Endothelial cell of umbilical vein (primary cell): ENCODE measurements around the gene BNIPL. TPM values are rescaled to one million over a fixed set of nuclear protein-coding genes. Genes with fewer than 3 reads are reported as not detected.

ENCODE experiments used
- BruUV-seq: library from RNA; stranded (reverse); fragments of 400-500 nt; replicated peaks from 2 replicates; lab custom pipeline; 2021; lab: Mats Ljungman, UMichigan
- CTCF ChIA-PET: fragments of 300-600, 350-600 bp; sonication (Branson Sonifier 250); formaldehyde crosslinking; loops from one replicate; lab custom pipeline; 2021; ENCODE audit warnings: antibody characterized with exemption, inconsistent platforms; lab: Charles Lee
- POLR2A ChIA-PET: fragments of 300-600, 350-600 bp; sonication (Branson Sonifier 250); formaldehyde crosslinking; loops from one replicate; lab custom pipeline; 2021; ENCODE audit warnings: antibody characterized with exemption, inconsistent platforms; lab: Charles Lee
- DNase-seq: peaks from one replicate; pipeline ENCODE4 v3.0.0-alpha.2; 2011; ENCODE audit warnings: low read depth, low spot score
- FAIRE-seq: peaks from 2 replicates; lab custom pipeline; 2011; peaks lifted over from hg19 to GRCh38; lab: Jason Lieb, UNC
- H2AFZ ChIP-seq: 2 replicates; pipeline ENCODE4 v1.6.0; 2012; ENCODE audit warnings: low read depth, low read length, control low read depth, inconsistent platforms
- H3K27ac ChIP-seq: 2 replicates; pipeline ENCODE4 v1.5.1; 2011; ENCODE audit warnings: low read depth, mild to moderate bottlenecking, control low read depth, low read length, moderate library complexity; ENCODE audit not compliant: insufficient read depth
- H3K27me3 ChIP-seq, 2 experiments: 2 replicates each; pipeline versions ENCODE4 v1.6.0 to v1.6.1; 2011; ENCODE audit warnings: low read length in 2 of 2, mixed read lengths in 1 of 2; ENCODE audit not compliant: control insufficient read depth in 2 of 2, insufficient read depth in 2 of 2
- H3K36me3 ChIP-seq, 2 experiments: 2 replicates in 1 of 2; 3 replicates in 1 of 2; pipeline ENCODE4 v1.5.1; 2011; ENCODE audit warnings: low read length in 2 of 2, mild to moderate bottlenecking in 1 of 2, moderate library complexity in 1 of 2; ENCODE audit not compliant: control insufficient read depth in 2 of 2, insufficient read depth in 2 of 2; ENCODE audit errors: extremely low read depth in 1 of 2
- H3K4me1 ChIP-seq: 3 replicates; pipeline ENCODE4 v1.5.1; 2011; ENCODE audit warnings: mild to moderate bottlenecking, low read length; ENCODE audit not compliant: control insufficient read depth, insufficient read depth; ENCODE audit errors: extremely low read depth
- H3K4me2 ChIP-seq: 2 replicates; pipeline ENCODE4 v1.6.1; 2011; ENCODE audit warnings: low read length, control low read depth, mixed read lengths; ENCODE audit not compliant: insufficient read depth
- H3K4me3 ChIP-seq, 3 experiments: fragments of 200-600 bp in 1 of 3; sonication (generic), shearing (Covaris generic) in 1 of 3; replicated peaks in 1 of 3; 2 replicates each; pipeline ENCODE4 v1.5.1; 2011 to 2016; ENCODE audit warnings: control low read depth in 3 of 3, low read length in 3 of 3, mild to moderate bottlenecking in 2 of 3, inconsistent platforms in 1 of 3, low read depth in 1 of 3, moderate library complexity in 1 of 3; ENCODE audit not compliant: insufficient read depth in 1 of 3
- H3K79me2 ChIP-seq: 2 replicates; pipeline ENCODE4 v1.6.0; 2012; ENCODE audit warnings: low read length, inconsistent platforms; ENCODE audit not compliant: control insufficient read depth, insufficient read depth
- H3K9ac ChIP-seq: replicated peaks from 2 replicates; pipeline ENCODE3; 2011; ENCODE audit warnings: low read length, control low read depth; ENCODE audit not compliant: insufficient read depth; ENCODE audit errors: extremely low read depth
- H3K9me1 ChIP-seq: replicated peaks from 3 replicates; pipeline ENCODE4 v1.6.0; 2011; ENCODE audit warnings: mild to moderate bottlenecking, low read length; ENCODE audit not compliant: control insufficient read depth, insufficient read depth; ENCODE audit errors: extremely low read depth
- H3K9me3 ChIP-seq: replicated peaks from 2 replicates; pipeline ENCODE4 v1.5.1; 2012; ENCODE audit warnings: low read length, inconsistent platforms; ENCODE audit not compliant: control insufficient read depth, insufficient read depth
- H4K20me1 ChIP-seq: replicated peaks from 2 replicates; pipeline ENCODE3; 2011; ENCODE audit warnings: mild to moderate bottlenecking, low read length; ENCODE audit not compliant: control insufficient read depth, insufficient read depth; ENCODE audit errors: extremely low read depth
- EZH2 ChIP-seq: IDR thresholded peaks from 2 replicates; pipeline ENCODE4 v1.6.1; 2012; ENCODE audit warnings: borderline replicate concordance, low read depth, mild to moderate bottlenecking, moderate library complexity, low read length, inconsistent platforms; ENCODE audit not compliant: severe bottlenecking
- GATA2 ChIP-seq: IDR thresholded peaks from 2 replicates; pipeline ENCODE4 v1.7.0; 2011; ENCODE audit warnings: low read depth, mild to moderate bottlenecking, moderate library complexity, mixed read lengths, low read length; ENCODE audit not compliant: insufficient read length, insufficient read depth
- JUN ChIP-seq: IDR thresholded peaks from 2 replicates; pipeline ENCODE4 v1.6.1; 2011; ENCODE audit warnings: borderline replicate concordance, low read depth; ENCODE audit not compliant: insufficient read length, insufficient read depth
- MYC ChIP-seq: IDR thresholded peaks from one replicate; pipeline ENCODE4 v1.6.1; 2011; ENCODE audit warnings: mild to moderate bottlenecking, low read depth, low read length
- POLR2A ChIP-seq: IDR thresholded peaks from 2 replicates; pipeline ENCODE4 v1.6.1; 2012; ENCODE audit warnings: low read depth, mild to moderate bottlenecking, control low read depth, low read length
- POLR2AphosphoS5 ChIP-seq: IDR thresholded peaks from 2 replicates; pipeline ENCODE4 v1.6.1; 2012; ENCODE audit warnings: low read depth, mild to moderate bottlenecking, control low read depth, low read length, moderate library complexity; ENCODE audit not compliant: insufficient read depth
- dilution Hi-C: fragments of 300-500 bp; cut with MboI; formaldehyde crosslinking; loops from one replicate; pipeline ENCODE4 v1.15.0; 2019; ENCODE audit warnings: low sequenced_read_pairs; ENCODE audit not compliant: extremely low pct_ligation_motif_present
- intact Hi-C: fragments of 100-400 bp; cut with micrococcal nuclease; formaldehyde crosslinking; loops from one replicate; pipeline ENCODE4 v1.10.0; 2022
- polyA plus RNA-seq, 4 experiments: library from polyadenylated mRNA; depleted of rRNA in 3 of 4; stranded (reverse) in 3 of 4; unstranded in 1 of 4; fragments of >200 nt; gene quantifications; 2 replicates each; pipeline versions ENCODE4 v1.2.1 to v1.2.3, GENCODE V29; 2011 to 2012; ENCODE audit warnings: missing spikeins in 1 of 4
- total RNA-seq: library from RNA; stranded (reverse); gene quantifications from 2 replicates; pipeline ENCODE4 v1.2.3, GENCODE V29; 2021
- TF ChIP-seq, protein P1 (sequence below): IDR thresholded peaks from 2 replicates; pipeline ENCODE4 v1.6.1; 2011; ENCODE audit not compliant: insufficient read depth, insufficient read length
- TF ChIP-seq, protein P2 (sequence below), 2 donors: IDR thresholded peaks; 1 replicate in 1 of 2; 2 replicates in 1 of 2; pipeline ENCODE4 v1.5.1; 2011; ENCODE audit warnings: low read length in 2 of 2, mild to moderate bottlenecking in 2 of 2, moderate library complexity in 2 of 2, control low read depth in 1 of 2, inconsistent platforms in 1 of 2, low read depth in 1 of 2; ENCODE audit not compliant: insufficient read depth in 1 of 2; ENCODE audit errors: extremely low read depth in 1 of 2

Gene BNIPL
- total and polyA plus RNA-seq, 2 donors (not counting 3 experiments of a cell fraction or from before 2014, with no cell fraction given): 0.26 to 0.42 TPM

DNA sequence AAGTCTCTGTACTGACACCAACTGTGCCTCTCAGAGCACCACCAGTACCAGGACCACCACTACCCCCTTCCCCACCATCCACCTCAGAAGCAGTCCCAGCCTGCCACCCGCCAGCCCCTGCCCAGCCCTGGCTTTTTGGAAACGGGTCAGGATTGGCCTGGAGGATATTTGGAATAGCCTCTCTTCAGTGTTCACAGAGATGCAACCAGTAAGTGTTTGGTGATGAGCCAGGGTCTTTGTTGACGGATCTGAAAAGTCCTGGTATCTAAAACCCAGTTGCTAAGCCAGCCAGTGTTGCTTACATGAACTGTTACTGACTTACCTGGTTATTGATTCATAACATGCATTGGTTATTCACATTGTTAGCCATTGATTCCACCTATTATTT lies 12.3 kb downstream of the BNIPL start:
- H2AFZ ChIP-seq: no peak overlapping the region
- H3K27ac ChIP-seq: no peak overlapping the region
- no peaks in the 10 kb centered on the region for H3K9me3 ChIP-seq
- intact Hi-C loops: loop anchor here (1.0 kb wide), 4 partner anchors 11 to 69 kb away; partner anchors contain the start of genes CDC42SE1 and PRUNE1
- H3K27me3 ChIP-seq: no peaks in the 10 kb centered on the region
- POLR2A ChIA-PET: no interaction called here
- no peaks in the 10 kb centered on the region for H3K79me2 ChIP-seq
- TF ChIP-seq POLR2A: peak; percentile 3
- TF ChIP-seq GATA2: no peak
- CTCF ChIA-PET: interaction anchor here (0.7 to 3.0 kb wide), 16 partner anchors 9 to 53 kb away, joined by 3 to 29 read pairs (median 5); partner anchors contain the start of genes BNIPL, CDC42SE1, GABPB2 and MINDY1
- dilution Hi-C loops: no loop called here
- DNase-seq: no peak
- peak overlapping the region; percentile 74 for H3K4me2 ChIP-seq
- peaks cover 8% of the 10 kb centered on the region for H3K4me1 ChIP-seq
- FAIRE-seq: no peak
- peak overlapping the region in 2 of 3 experiments; percentile 73 to 76 for H3K4me3 ChIP-seq
- H3K9ac ChIP-seq: no peak overlapping the region
- H3K9me1 ChIP-seq: no peaks in the 10 kb centered on the region
- BruUV-seq: no TSS peak
- no peaks in the 10 kb centered on the region for H4K20me1 ChIP-seq
- peaks cover 10 to 16% of the 10 kb centered on the region in 2 experiments for H3K36me3 ChIP-seq

DNA sequence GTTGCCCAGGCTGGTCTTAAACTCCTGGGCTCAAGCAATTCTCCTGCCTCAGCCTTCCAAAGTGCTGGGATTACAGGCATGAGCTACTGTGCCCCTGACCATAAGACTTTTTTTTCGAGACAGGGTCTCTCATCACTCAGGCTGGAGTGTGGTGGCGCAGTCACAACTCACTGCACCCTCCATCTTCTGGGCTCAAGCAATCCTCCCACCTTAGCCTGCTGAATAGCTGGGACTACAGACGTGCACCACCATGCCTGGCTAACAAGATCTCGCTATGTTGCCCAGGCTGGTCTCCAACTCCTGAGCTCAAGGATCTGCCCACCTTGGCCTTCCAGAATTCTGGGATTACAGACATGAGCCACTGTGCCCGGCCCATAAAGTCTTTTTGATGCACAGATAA lies 13.1 kb downstream of the BNIPL start:
- CTCF ChIA-PET: interaction anchor here (0.7 to 1.3 kb wide), 3 partner anchors 11 to 25 kb away, joined by 3 to 6 read pairs (median 3); partner anchors contain the start of gene MLLT11
- Histone ChIP-seq H3K36me3 (peaks cover 14 to 20% of the 10 kb centered on the region in 2 experiments), H3K9me1 (no peaks in the 10 kb centered on the region), H3K27ac (no peak overlapping the region), H3K9ac (no peak overlapping the region), H3K4me3 (no peak overlapping the region), H3K27me3 (no peaks in the 10 kb centered on the region), H3K9me3 (no peaks in the 10 kb centered on the region), H3K4me2 (no peak overlapping the region), H2AFZ (no peak overlapping the region), H3K4me1 (peaks cover 8% of the 10 kb centered on the region), H3K79me2 (no peaks in the 10 kb centered on the region), H4K20me1 (no peaks in the 10 kb centered on the region)
- dilution Hi-C loops: no loop called here
- POLR2A ChIA-PET: no interaction called here
- FAIRE-seq (peak; percentile 15), DNase-seq (no peak)
- no peak for TF ChIP-seq POLR2A
- no peak for TF ChIP-seq JUN
- TF ChIP-seq, protein P1, sequence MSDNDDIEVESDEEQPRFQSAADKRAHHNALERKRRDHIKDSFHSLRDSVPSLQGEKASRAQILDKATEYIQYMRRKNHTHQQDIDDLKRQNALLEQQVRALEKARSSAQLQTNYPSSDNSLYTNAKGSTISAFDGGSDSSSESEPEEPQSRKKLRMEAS: no peak
- no peak for TF ChIP-seq MYC
- no peak for TF ChIP-seq GATA2
- TF ChIP-seq, protein P2, sequence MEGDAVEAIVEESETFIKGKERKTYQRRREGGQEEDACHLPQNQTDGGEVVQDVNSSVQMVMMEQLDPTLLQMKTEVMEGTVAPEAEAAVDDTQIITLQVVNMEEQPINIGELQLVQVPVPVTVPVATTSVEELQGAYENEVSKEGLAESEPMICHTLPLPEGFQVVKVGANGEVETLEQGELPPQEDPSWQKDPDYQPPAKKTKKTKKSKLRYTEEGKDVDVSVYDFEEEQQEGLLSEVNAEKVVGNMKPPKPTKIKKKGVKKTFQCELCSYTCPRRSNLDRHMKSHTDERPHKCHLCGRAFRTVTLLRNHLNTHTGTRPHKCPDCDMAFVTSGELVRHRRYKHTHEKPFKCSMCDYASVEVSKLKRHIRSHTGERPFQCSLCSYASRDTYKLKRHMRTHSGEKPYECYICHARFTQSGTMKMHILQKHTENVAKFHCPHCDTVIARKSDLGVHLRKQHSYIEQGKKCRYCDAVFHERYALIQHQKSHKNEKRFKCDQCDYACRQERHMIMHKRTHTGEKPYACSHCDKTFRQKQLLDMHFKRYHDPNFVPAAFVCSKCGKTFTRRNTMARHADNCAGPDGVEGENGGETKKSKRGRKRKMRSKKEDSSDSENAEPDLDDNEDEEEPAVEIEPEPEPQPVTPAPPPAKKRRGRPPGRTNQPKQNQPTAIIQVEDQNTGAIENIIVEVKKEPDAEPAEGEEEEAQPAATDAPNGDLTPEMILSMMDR (IDR thresholded peaks at IDR 0.05; ENCODE audit: extremely low read depth in 1 of 2, insufficient read depth in 1 of 2, low read depth in 1 of 2, low read length in 2 of 2): no peak
- TF ChIP-seq EZH2: no peak
- TF ChIP-seq POLR2AphosphoS5: no peak
- intact Hi-C loops: no loop called here
- BruUV-seq: no TSS peak
